Measurements from ENCODE around the gene SKP1. TPM values are rescaled to one million over a fixed set of nuclear protein-coding genes. Genes with fewer than 3 reads are reported as not detected.
A peak's percentile ranks its signal among the peaks of the same experiment; 100 is the strongest.

The SKP1 gene
- total and polyA plus RNA-seq, 4 donors: 129 to 407 (median 253) TPM

DNA sequence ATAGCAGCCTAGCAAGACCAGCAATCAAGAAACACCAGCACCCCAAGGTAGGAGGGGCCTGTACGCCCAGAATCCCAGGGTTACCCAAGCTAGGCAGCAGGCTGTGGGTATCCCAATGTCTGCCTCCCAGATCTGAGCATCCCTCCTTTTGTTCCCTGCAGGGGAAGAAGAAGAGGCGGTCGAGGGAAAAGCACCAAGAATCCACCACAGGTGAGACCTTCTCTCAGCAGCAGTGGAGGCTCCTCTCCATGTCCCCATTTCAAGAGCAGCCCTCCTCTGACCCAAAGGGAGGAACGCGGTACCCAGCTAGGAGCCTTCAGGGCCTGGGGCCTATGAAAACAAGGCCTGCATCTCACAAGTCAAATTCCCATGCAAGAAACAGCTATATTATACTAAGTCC lies 33.3 kb downstream of the SKP1 start:
- TF ChIP-seq NR2F2 (IDR thresholded peaks at IDR 0.05) (no peak), FOXA1 (IDR thresholded peaks at IDR 0.05) (no peak), EGR1 (IDR thresholded peaks at IDR 0.05; ENCODE audit: low read depth in 2 of 2) (no peak), FOXA2 (IDR thresholded peaks at IDR 0.05) (no peak), HNF4G (IDR thresholded peaks at IDR 0.05) (no peak), HNF4A (conservative IDR thresholded peaks at IDR 0.05) (no peak), SP1 (IDR thresholded peaks at IDR 0.05) (no peak), GABPA (IDR thresholded peaks at IDR 0.05 in 1 of 2, conservative IDR thresholded peaks at IDR 0.05 in 1 of 2) (no peak), RXRA (IDR thresholded peaks at IDR 0.05) (no peak), RAD21 (IDR thresholded peaks at IDR 0.05) (no peak)
- TF ChIP-seq, protein P1, sequence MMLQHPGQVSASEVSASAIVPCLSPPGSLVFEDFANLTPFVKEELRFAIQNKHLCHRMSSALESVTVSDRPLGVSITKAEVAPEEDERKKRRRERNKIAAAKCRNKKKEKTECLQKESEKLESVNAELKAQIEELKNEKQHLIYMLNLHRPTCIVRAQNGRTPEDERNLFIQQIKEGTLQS (IDR thresholded peaks at IDR 0.05): no peak
- TF ChIP-seq, protein P2, sequence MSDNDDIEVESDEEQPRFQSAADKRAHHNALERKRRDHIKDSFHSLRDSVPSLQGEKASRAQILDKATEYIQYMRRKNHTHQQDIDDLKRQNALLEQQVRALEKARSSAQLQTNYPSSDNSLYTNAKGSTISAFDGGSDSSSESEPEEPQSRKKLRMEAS (IDR thresholded peaks at IDR 0.05): no peak
- TF ChIP-seq, protein P3, sequence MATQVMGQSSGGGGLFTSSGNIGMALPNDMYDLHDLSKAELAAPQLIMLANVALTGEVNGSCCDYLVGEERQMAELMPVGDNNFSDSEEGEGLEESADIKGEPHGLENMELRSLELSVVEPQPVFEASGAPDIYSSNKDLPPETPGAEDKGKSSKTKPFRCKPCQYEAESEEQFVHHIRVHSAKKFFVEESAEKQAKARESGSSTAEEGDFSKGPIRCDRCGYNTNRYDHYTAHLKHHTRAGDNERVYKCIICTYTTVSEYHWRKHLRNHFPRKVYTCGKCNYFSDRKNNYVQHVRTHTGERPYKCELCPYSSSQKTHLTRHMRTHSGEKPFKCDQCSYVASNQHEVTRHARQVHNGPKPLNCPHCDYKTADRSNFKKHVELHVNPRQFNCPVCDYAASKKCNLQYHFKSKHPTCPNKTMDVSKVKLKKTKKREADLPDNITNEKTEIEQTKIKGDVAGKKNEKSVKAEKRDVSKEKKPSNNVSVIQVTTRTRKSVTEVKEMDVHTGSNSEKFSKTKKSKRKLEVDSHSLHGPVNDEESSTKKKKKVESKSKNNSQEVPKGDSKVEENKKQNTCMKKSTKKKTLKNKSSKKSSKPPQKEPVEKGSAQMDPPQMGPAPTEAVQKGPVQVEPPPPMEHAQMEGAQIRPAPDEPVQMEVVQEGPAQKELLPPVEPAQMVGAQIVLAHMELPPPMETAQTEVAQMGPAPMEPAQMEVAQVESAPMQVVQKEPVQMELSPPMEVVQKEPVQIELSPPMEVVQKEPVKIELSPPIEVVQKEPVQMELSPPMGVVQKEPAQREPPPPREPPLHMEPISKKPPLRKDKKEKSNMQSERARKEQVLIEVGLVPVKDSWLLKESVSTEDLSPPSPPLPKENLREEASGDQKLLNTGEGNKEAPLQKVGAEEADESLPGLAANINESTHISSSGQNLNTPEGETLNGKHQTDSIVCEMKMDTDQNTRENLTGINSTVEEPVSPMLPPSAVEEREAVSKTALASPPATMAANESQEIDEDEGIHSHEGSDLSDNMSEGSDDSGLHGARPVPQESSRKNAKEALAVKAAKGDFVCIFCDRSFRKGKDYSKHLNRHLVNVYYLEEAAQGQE (IDR thresholded peaks at IDR 0.05): no peak
- TF ChIP-seq, protein P4, sequence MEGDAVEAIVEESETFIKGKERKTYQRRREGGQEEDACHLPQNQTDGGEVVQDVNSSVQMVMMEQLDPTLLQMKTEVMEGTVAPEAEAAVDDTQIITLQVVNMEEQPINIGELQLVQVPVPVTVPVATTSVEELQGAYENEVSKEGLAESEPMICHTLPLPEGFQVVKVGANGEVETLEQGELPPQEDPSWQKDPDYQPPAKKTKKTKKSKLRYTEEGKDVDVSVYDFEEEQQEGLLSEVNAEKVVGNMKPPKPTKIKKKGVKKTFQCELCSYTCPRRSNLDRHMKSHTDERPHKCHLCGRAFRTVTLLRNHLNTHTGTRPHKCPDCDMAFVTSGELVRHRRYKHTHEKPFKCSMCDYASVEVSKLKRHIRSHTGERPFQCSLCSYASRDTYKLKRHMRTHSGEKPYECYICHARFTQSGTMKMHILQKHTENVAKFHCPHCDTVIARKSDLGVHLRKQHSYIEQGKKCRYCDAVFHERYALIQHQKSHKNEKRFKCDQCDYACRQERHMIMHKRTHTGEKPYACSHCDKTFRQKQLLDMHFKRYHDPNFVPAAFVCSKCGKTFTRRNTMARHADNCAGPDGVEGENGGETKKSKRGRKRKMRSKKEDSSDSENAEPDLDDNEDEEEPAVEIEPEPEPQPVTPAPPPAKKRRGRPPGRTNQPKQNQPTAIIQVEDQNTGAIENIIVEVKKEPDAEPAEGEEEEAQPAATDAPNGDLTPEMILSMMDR (IDR thresholded peaks at IDR 0.05; ENCODE audit: low read depth, low read length, missing input control): no peak
- Histone ChIP-seq H3K4me1 (ENCODE audit: control insufficient read depth in 4 of 4, insufficient read depth in 4 of 4, low read length in 3 of 4) (peaks cover 0 to 7% (median 0%) of the 10 kb centered on the region in 4 donors), H3K27me3 (ENCODE audit: control insufficient read depth in 4 of 4, insufficient read depth in 4 of 4, low read length in 3 of 4) (no peaks in the 10 kb centered on the region), H3K4me3 (ENCODE audit: low read depth in 1 of 3, low read length in 3 of 3) (no peak overlapping the region), H3K9me3 (ENCODE audit: control insufficient read depth in 4 of 4, low read length in 3 of 4) (no peaks in the 10 kb centered on the region), H3K36me3 (ENCODE audit: control insufficient read depth in 4 of 4, insufficient read depth in 3 of 4, low read depth in 1 of 4, low read length in 3 of 4) (peaks cover 5 to 31% (median 13%) of the 10 kb centered on the region in 4 donors), H3K27ac (ENCODE audit: low read depth in 1 of 2, low read length in 2 of 2) (no peak overlapping the region), H3K9ac (ENCODE audit: low read depth in 1 of 2, low read length in 2 of 2) (no peak overlapping the region)
- WGBS: 93% methylated on average over 5 of the region's 5 CpGs
- peak; percentile 30 for DNase-seq (ENCODE audit: low spot score)

DNA sequence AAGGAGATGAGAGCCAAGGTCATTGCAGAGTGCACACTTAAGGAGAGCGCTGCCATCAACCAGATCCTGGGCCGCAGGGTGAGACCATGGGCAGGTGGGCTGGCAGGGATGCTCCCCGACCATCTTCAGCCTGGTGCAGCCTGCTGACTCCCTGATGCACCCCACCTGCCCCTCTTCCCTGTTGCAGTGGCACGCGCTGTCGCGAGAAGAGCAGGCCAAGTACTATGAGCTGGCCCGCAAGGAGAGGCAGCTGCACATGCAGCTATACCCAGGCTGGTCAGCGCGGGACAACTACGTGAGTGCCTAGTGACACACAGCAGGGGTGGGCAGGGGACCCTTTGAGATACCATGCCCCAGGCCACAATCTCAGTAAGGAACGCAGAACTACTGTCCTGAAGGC lies 33.9 kb downstream of the SKP1 start:
- 95% methylated on average over 12 of the region's 12 CpGs for WGBS
- H3K27ac ChIP-seq (ENCODE audit: low read depth in 1 of 2, low read length in 2 of 2): no peak overlapping the region
- H3K27me3 ChIP-seq (ENCODE audit: control insufficient read depth in 4 of 4, insufficient read depth in 4 of 4, low read length in 3 of 4): no peaks in the 10 kb centered on the region
- no peak overlapping the region for H3K9ac ChIP-seq (ENCODE audit: low read depth in 1 of 2, low read length in 2 of 2)
- H3K4me3 ChIP-seq (ENCODE audit: low read depth in 1 of 3, low read length in 3 of 3): no peak overlapping the region
- TF ChIP-seq, protein P3 (IDR thresholded peaks at IDR 0.05): no peak
- no peak for TF ChIP-seq NR2F2 (IDR thresholded peaks at IDR 0.05)
- TF ChIP-seq TAF1 (conservative IDR thresholded peaks at IDR 0.05): no peak
- TF ChIP-seq, protein P4 (IDR thresholded peaks at IDR 0.05; ENCODE audit: low read depth, low read length, missing input control): no peak
- TF ChIP-seq RXRA (IDR thresholded peaks at IDR 0.05): no peak
- no peak for TF ChIP-seq JUND (IDR thresholded peaks at IDR 0.05)
- no peak for TF ChIP-seq FOXA1 (IDR thresholded peaks at IDR 0.05)
- no peak for TF ChIP-seq EGR1 (IDR thresholded peaks at IDR 0.05; ENCODE audit: low read depth in 2 of 2)
- TF ChIP-seq RAD21 (IDR thresholded peaks at IDR 0.05): no peak
- no peak for TF ChIP-seq YY1 (IDR thresholded peaks at IDR 0.05)
- TF ChIP-seq SP1 (IDR thresholded peaks at IDR 0.05): no peak
- TF ChIP-seq, protein P1 (IDR thresholded peaks at IDR 0.05): no peak
- H3K4me1 ChIP-seq (ENCODE audit: control insufficient read depth in 4 of 4, insufficient read depth in 4 of 4, low read length in 3 of 4): peaks cover 0 to 7% (median 0%) of the 10 kb centered on the region in 4 donors
- H3K36me3 ChIP-seq (ENCODE audit: control insufficient read depth in 4 of 4, insufficient read depth in 3 of 4, low read depth in 1 of 4, low read length in 3 of 4): peaks cover 2 to 25% (median 13%) of the 10 kb centered on the region in 4 donors
- DNase-seq (ENCODE audit: low spot score): peak; percentile 29
- no peaks in the 10 kb centered on the region for H3K9me3 ChIP-seq (ENCODE audit: control insufficient read depth in 4 of 4, low read length in 3 of 4)

Data from liver (tissue), 9 donors.